GM12873 (cell line): Measurements from ENCODE around the gene LMOD1.

Experiments
- TF ChIP-seq, protein P1 (sequence below): IDR thresholded peaks from 2 replicates; pipeline ENCODE4 v1.5.1; 2012; ENCODE audit warnings: low read depth, mild to moderate bottlenecking, moderate library complexity, low read length, control low read depth; ENCODE audit not compliant: insufficient read depth; ENCODE audit errors: missing control alignments

Gene LMOD1

DNA sequence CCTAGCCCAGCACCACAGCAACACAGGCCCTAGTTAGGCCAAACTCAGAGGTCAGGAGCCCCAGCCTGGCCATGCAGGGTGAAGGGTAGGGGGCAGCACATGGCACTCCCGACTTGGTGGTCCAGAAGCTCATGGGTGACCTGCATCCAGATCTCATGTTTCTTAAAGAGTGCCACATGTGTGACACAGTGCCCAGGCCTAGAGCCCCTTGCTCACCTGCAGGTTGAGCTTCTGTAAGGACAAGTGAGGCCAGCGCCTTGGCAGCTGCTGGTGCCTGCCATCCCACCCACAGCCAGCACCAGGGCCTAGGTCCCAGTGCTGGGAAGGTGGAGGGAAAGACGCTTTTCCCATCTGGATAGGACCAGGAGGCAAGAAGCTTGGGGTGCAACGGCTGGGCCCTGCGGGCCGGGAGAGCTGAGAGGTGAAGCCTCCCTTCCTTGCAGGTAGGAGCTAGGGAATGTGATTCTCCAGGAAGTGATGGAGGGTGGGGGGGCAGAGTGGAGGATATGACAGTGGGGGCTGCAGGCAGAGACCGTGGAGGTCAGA, 51.2 kb downstream of the LMOD1 start:
- TF ChIP-seq, protein P1, sequence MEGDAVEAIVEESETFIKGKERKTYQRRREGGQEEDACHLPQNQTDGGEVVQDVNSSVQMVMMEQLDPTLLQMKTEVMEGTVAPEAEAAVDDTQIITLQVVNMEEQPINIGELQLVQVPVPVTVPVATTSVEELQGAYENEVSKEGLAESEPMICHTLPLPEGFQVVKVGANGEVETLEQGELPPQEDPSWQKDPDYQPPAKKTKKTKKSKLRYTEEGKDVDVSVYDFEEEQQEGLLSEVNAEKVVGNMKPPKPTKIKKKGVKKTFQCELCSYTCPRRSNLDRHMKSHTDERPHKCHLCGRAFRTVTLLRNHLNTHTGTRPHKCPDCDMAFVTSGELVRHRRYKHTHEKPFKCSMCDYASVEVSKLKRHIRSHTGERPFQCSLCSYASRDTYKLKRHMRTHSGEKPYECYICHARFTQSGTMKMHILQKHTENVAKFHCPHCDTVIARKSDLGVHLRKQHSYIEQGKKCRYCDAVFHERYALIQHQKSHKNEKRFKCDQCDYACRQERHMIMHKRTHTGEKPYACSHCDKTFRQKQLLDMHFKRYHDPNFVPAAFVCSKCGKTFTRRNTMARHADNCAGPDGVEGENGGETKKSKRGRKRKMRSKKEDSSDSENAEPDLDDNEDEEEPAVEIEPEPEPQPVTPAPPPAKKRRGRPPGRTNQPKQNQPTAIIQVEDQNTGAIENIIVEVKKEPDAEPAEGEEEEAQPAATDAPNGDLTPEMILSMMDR = no peak

DNA sequence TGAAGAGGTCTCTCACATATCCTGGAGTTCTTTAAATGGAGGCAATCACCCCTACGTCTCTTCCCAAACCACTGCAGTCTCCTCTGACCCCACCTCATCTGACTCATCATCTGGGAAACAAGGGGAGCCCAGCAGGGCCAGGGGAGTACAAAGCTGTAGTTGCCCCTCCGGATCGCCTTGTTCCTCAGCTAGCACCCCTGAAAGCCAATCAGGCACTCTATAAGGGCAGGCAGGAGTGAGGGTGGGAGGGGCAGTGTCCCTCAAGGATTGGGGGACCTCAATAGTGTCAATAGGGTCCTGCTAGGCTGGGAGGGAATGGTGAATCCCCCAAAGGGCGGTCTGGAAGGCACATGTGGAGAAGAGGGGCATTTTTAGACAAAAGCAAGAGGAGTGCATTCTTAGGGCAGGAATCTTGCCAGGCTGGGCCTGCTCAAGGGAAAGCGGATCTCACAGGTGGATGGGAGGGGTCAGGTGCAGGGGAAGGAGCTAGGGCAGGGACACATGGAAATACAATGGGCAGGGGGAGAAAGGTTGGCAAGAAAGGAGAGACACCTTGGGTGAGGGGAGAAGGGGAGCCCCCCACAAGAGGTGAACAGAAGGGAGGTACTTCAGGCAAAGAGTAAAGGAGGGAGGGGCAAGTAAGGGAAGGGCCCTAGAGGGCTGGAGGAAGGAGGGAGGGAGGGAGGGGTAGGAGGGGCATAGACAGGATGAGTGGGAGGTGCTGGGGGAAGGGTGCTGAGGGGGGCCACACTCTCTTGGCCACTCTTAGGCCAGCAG, 51.8 kb downstream of the LMOD1 start:
- TF ChIP-seq, protein P1 = no peak

DNA sequence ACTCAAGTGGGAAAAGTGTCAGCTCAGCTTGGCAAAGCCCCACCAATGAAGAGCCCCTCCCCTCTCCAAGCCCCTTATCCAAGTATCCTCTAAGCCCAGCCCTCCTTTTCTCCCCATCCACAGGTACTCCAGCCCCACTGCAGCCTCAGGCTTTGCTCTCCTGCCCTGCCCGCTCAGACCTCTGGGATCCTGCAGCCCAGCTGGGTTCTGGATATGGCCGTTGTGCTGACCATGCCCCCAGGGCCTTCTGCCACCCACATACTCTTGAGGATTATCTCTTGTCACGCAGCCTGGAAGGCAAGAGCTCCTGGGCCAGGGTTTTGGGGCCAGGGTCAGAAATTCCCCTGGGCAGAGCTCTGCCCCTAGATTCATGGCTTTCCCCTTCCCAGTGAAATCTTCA, 52.9 kb downstream of the LMOD1 start:
- TF ChIP-seq, protein P1 = no peak

DNA sequence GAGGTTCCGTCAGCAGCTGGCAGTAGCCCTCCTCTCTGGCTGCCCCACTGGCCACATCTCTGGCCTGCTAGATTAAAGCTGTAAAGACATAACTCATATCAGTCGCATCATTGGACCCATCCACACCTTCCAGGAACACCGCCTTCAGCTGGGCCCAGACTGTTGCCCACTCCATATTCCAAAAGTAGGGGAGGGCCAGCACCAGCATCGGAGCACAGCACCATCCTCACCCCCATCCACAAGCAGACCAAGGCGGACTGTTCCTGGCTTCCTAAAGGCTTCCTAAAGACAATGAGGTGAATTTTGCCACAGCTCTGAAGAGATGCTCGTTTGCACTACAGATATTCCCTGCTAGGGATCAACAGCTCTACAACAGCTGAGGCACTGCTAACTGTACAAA, 54.1 kb downstream of the LMOD1 start:
- TF ChIP-seq, protein P1 = no peak

DNA sequence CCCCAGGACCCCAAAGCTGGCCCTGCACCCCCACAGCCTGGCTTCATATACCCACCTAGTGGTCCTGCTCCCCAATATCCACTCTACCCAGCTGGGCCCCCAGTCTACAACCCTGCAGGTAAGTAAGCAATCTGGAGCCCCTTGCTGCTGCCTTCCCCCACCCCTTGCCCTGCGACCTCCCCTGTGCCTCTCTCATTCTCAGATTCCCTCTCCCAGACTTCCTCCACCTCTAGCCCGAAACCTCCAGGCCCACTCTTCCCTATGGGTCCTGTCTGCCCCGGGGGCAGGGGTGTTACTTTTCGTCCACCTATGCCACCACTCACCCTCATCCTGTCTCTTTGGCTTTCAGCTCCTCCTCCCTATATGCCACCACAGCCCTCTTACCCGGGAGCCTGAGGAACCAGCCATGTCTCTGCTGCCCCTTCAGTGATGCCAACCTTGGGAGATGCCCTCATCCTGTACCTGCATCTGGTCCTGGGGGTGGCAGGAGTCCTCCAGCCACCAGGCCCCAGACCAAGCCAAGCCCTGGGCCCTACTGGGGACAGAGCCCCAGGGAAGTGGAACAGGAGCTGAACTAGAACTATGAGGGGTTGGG, 54.8 kb downstream of the LMOD1 start:
- TF ChIP-seq, protein P1 = no peak

DNA sequence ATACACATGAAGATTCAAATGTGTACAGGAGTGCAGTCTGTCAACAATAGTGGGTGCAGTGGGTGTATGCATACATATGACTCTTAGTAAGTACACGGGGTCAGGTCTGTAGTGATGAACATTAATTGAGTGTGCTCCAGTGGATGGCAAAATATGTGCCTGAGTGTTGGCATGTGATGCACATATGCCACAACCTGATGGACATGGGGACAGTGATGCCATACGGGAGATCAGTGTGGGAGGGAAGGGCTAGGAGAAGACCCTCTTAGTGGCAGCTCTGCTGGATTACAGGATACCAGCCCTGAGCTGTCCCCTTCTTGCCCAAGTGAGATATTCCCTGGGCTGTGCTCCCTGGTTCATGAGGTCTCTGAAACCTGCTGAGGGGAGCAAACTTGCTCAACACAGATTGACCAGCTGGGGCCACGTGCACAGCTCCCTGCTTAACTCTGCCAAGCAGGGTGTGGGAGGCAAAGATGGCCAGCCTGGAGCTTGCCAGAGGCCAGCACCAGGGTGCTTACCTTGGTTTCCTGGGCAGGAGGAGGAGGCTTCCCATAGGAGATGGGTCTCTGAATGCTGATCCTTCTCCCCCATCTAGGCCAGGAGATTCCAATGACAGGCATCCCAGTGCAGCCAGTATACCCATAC, 55.4 kb downstream of the LMOD1 start:
- TF ChIP-seq, protein P1 = no peak

DNA sequence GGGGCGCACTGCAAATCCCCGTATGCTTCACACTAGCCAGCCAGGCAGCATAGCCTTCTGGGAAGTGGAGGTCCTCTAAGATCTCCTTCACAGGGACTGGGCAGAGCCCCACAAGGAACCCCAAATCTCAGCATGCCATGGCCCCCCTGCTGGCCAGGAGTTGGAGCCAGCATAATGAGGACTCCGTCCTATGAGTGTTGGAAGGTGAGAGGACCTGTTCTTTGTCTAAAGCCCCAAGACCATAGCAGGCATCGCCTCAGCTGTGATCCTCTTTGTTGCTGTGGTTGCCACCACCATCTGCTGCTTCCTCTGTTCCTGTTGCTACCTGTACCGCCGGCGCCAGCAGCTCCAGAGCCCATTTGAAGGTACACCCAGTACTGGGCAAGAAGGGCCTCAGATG, 56.1 kb downstream of the LMOD1 start:
- TF ChIP-seq, protein P1 = no peak
